ENCODE data around the gene KIAA0930.

The KIAA0930 gene

GRCh38 chr22:45210991-45211390 is 29.7 kb downstream of the KIAA0930 start:
- DNase-seq: no peak
- peaks cover 52% of the 10 kb centered on the region for H3K4me1 ChIP-seq (ENCODE audit: control insufficient read depth, insufficient read depth, low read depth, low read length)
- H3K4ac ChIP-seq (ENCODE audit: low read depth in 1 of 2, low read length in 2 of 2): peak overlapping the region in 1 of 2 experiments; percentile 43
- H2BK5ac ChIP-seq (ENCODE audit: low read depth, low read length, poor library complexity, severe bottlenecking): no peak overlapping the region
- no peak overlapping the region for H3K27ac ChIP-seq (ENCODE audit: low read length, poor library complexity, severe bottlenecking)
- H2AK5ac ChIP-seq (ENCODE audit: low read length, severe bottlenecking): peak overlapping the region; percentile 83
- no peaks in the 10 kb centered on the region for H3K9me3 ChIP-seq (ENCODE audit: control insufficient read depth, low read length)
- peak overlapping the region in 1 of 2 experiments; percentile 88 for H2BK12ac ChIP-seq (ENCODE audit: low read length in 2 of 2)
- peak overlapping the region; percentile 90 for H3K9ac ChIP-seq (ENCODE audit: low read length)
- no peak overlapping the region for H4K91ac ChIP-seq (ENCODE audit: low read length)
- no peak overlapping the region for H3K4me2 ChIP-seq (ENCODE audit: low read length, poor library complexity, severe bottlenecking)
- H3K36me3 ChIP-seq (ENCODE audit: control insufficient read depth in 1 of 2, insufficient read depth in 2 of 2, low read depth in 1 of 2, low read length in 2 of 2): peaks cover 9 to 14% of the 10 kb centered on the region in 2 experiments
- no peak overlapping the region for H2BK120ac ChIP-seq (ENCODE audit: low read depth, low read length)
- 89% methylated on average over 8 of the region's 8 CpGs for WGBS
- peak overlapping the region; percentile 13 for H2BK15ac ChIP-seq (ENCODE audit: low read depth, poor library complexity, severe bottlenecking)
- peaks cover 26% of the 10 kb centered on the region for H3K79me1 ChIP-seq (replicated peaks; ENCODE audit: low read length, poor library complexity, severe bottlenecking)
- H3K4me3 ChIP-seq (ENCODE audit: insufficient read depth in 1 of 2, low read depth in 1 of 2, low read length in 2 of 2): peak overlapping the region in 1 of 2 experiments; percentile 78
- H4K8ac ChIP-seq (ENCODE audit: low read length): peak overlapping the region; percentile 56
- H3K27me3 ChIP-seq (ENCODE audit: control insufficient read depth in 1 of 2, insufficient read depth in 1 of 2, low read length in 2 of 2): no peaks in the 10 kb centered on the region
- H3K23ac ChIP-seq (ENCODE audit: low read length in 2 of 2): no peak overlapping the region
- peak overlapping the region; percentile 76 to 95 for H3K18ac ChIP-seq (ENCODE audit: low read depth in 1 of 2, low read length in 2 of 2)
- no peak overlapping the region for H3K14ac ChIP-seq (ENCODE audit: low read length in 2 of 2)
- H2AFZ ChIP-seq (ENCODE audit: low read depth, low read length): no peak overlapping the region

DNA sequence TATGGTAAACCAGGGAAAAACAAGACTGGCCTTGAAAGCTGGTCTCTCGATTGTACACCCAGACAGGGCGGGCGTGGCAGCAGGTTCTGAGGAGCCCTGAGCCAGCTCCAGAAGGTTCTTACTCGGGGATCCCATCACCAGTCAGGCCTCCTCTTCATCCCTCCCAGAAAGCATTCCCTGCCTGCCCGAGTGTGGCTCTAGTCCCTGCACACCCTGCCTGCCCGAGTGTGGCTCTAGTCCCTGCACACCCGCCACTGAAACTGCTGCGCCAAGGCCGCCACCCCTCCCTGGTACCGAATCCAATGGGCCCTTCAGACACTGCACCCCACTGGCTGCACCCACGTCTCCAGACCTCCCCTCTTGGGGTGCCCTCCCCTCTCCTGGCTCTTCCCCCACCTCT is 30.1 kb downstream of the KIAA0930 start:
- Histone ChIP-seq H3K4me3 (ENCODE audit: insufficient read depth in 1 of 2, low read depth in 1 of 2, low read length in 2 of 2) (peak overlapping the region in 1 of 2 experiments; percentile 78), H3K4me2 (ENCODE audit: low read length, poor library complexity, severe bottlenecking) (no peak overlapping the region), H4K8ac (ENCODE audit: low read length) (no peak overlapping the region), H3K27me3 (ENCODE audit: control insufficient read depth in 1 of 2, insufficient read depth in 1 of 2, low read length in 2 of 2) (no peaks in the 10 kb centered on the region), H3K18ac (ENCODE audit: low read depth in 1 of 2, low read length in 2 of 2) (peak overlapping the region; percentile 49 to 76), H3K79me1 (replicated peaks; ENCODE audit: low read length, poor library complexity, severe bottlenecking) (peaks cover 26% of the 10 kb centered on the region), H3K36me3 (ENCODE audit: control insufficient read depth in 1 of 2, insufficient read depth in 2 of 2, low read depth in 1 of 2, low read length in 2 of 2) (peaks cover 9 to 17% of the 10 kb centered on the region in 2 experiments), H3K23ac (ENCODE audit: low read length in 2 of 2) (no peak overlapping the region), H3K4ac (ENCODE audit: low read depth in 1 of 2, low read length in 2 of 2) (peak overlapping the region; percentile 43 to 70), H2BK15ac (ENCODE audit: low read depth, poor library complexity, severe bottlenecking) (peak overlapping the region; percentile 60), H3K14ac (ENCODE audit: low read length in 2 of 2) (peak overlapping the region in 1 of 2 experiments; percentile 90), H2AK5ac (ENCODE audit: low read length, severe bottlenecking) (peak overlapping the region; percentile 9), H4K91ac (ENCODE audit: low read length) (no peak overlapping the region), H3K27ac (ENCODE audit: low read length, poor library complexity, severe bottlenecking) (no peak overlapping the region), H3K9me3 (ENCODE audit: control insufficient read depth, low read length) (no peaks in the 10 kb centered on the region), H2BK12ac (ENCODE audit: low read length in 2 of 2) (peak overlapping the region; percentile 14 to 88), H3K9ac (ENCODE audit: low read length) (peak overlapping the region; percentile 90), H2AFZ (ENCODE audit: low read depth, low read length) (no peak overlapping the region), H3K4me1 (ENCODE audit: control insufficient read depth, insufficient read depth, low read depth, low read length) (peaks cover 52% of the 10 kb centered on the region), H2BK5ac (ENCODE audit: low read depth, low read length, poor library complexity, severe bottlenecking) (no peak overlapping the region), H2BK120ac (ENCODE audit: low read depth, low read length) (no peak overlapping the region)
- 89% methylated on average over 11 of the region's 11 CpGs for WGBS
- DNase-seq: no peak

GRCh38 chr22:45210174-45210573 is 30.5 kb downstream of the KIAA0930 start:
- no peak overlapping the region for H2BK120ac ChIP-seq (ENCODE audit: low read depth, low read length)
- H2AK5ac ChIP-seq (ENCODE audit: low read length, severe bottlenecking): peak overlapping the region; percentile 9
- WGBS: 96% methylated on average over 7 of the region's 7 CpGs
- peaks cover 12 to 21% of the 10 kb centered on the region in 2 experiments for H3K36me3 ChIP-seq (ENCODE audit: control insufficient read depth in 1 of 2, insufficient read depth in 2 of 2, low read depth in 1 of 2, low read length in 2 of 2)
- peak overlapping the region in 1 of 2 experiments; percentile 66 for H3K14ac ChIP-seq (ENCODE audit: low read length in 2 of 2)
- H3K4ac ChIP-seq (ENCODE audit: low read depth in 1 of 2, low read length in 2 of 2): peak overlapping the region; percentile 33 to 52
- peak overlapping the region; percentile 60 for H2BK15ac ChIP-seq (ENCODE audit: low read depth, poor library complexity, severe bottlenecking)
- peak overlapping the region; percentile 43 for H4K91ac ChIP-seq (ENCODE audit: low read length)
- H4K8ac ChIP-seq (ENCODE audit: low read length): no peak overlapping the region
- peak overlapping the region; percentile 90 for H3K9ac ChIP-seq (ENCODE audit: low read length)
- H3K79me1 ChIP-seq (replicated peaks; ENCODE audit: low read length, poor library complexity, severe bottlenecking): peaks cover 26% of the 10 kb centered on the region
- H3K23ac ChIP-seq (ENCODE audit: low read length in 2 of 2): no peak overlapping the region
- H3K18ac ChIP-seq (ENCODE audit: low read depth in 1 of 2, low read length in 2 of 2): peak overlapping the region in 1 of 2 experiments; percentile 49
- H3K4me2 ChIP-seq (ENCODE audit: low read length, poor library complexity, severe bottlenecking): no peak overlapping the region
- no peaks in the 10 kb centered on the region for H3K9me3 ChIP-seq (ENCODE audit: control insufficient read depth, low read length)
- H2BK12ac ChIP-seq (ENCODE audit: low read length in 2 of 2): peak overlapping the region; percentile 14 to 66
- H3K4me3 ChIP-seq (ENCODE audit: insufficient read depth in 1 of 2, low read depth in 1 of 2, low read length in 2 of 2): peak overlapping the region in 1 of 2 experiments; percentile 78
- H3K4me1 ChIP-seq (ENCODE audit: control insufficient read depth, insufficient read depth, low read depth, low read length): peaks cover 52% of the 10 kb centered on the region
- H2AFZ ChIP-seq (ENCODE audit: low read depth, low read length): no peak overlapping the region
- no peak overlapping the region for H2BK5ac ChIP-seq (ENCODE audit: low read depth, low read length, poor library complexity, severe bottlenecking)
- H3K27me3 ChIP-seq (ENCODE audit: control insufficient read depth in 1 of 2, insufficient read depth in 1 of 2, low read length in 2 of 2): no peaks in the 10 kb centered on the region
- no peak overlapping the region for H3K27ac ChIP-seq (ENCODE audit: low read length, poor library complexity, severe bottlenecking)
- DNase-seq: no peak

DNA sequence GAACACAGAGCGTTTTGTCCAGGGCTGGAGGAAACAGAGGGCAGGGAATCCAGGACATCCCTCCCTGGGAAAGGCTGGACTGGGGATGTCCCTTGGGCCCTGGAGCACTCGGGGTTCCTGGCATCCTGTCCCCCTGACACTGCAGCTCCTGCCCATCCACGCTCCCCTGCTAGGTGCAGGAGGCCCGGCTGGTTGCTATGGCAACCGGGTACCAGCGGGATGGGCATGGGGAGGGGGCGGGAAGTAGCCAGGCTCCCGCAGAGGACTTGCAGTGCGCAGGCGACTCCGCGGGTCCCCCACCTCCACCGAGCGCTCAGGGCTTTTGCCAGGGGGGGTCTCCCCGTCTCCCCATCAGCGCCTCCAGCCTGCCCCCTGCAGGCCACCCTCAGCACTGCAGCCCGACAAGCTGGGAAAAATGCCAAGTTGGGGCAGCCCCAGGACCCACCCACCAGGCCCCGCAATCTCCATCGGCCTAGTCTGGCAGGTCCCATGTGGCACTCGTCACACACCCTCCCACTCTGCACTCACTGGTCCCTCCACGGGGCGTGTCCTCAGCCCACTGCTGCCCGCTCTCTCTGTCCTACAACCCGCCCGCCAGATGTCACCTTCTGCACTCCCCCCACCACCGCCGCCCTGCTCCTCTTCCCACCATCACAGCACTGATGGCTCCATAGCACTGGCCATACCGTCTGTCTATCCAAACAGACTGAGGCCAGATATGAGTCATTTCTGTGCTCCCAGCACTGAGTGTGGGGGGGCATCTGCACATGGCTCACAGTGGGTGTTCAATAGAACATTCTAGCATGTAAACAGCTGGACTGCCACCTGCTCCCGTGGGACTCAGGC is 31.5 kb downstream of the KIAA0930 start:
- Histone ChIP-seq H2BK5ac (ENCODE audit: low read depth, low read length, poor library complexity, severe bottlenecking) (no peak overlapping the region), H3K4ac (ENCODE audit: low read depth in 1 of 2, low read length in 2 of 2) (no peak overlapping the region), H2BK12ac (ENCODE audit: low read length in 2 of 2) (peak overlapping the region; percentile 9 to 49), H3K18ac (ENCODE audit: low read depth in 1 of 2, low read length in 2 of 2) (peak overlapping the region in 1 of 2 experiments; percentile 71), H3K79me1 (replicated peaks; ENCODE audit: low read length, poor library complexity, severe bottlenecking) (peaks cover 21% of the 10 kb centered on the region), H3K27ac (ENCODE audit: low read length, poor library complexity, severe bottlenecking) (no peak overlapping the region), H3K4me1 (ENCODE audit: control insufficient read depth, insufficient read depth, low read depth, low read length) (peaks cover 52% of the 10 kb centered on the region), H3K4me2 (ENCODE audit: low read length, poor library complexity, severe bottlenecking) (no peak overlapping the region), H4K8ac (ENCODE audit: low read length) (no peak overlapping the region), H3K23ac (ENCODE audit: low read length in 2 of 2) (no peak overlapping the region), H3K9me3 (ENCODE audit: control insufficient read depth, low read length) (no peaks in the 10 kb centered on the region), H2AFZ (ENCODE audit: low read depth, low read length) (no peak overlapping the region), H4K91ac (ENCODE audit: low read length) (no peak overlapping the region), H3K36me3 (ENCODE audit: control insufficient read depth in 1 of 2, insufficient read depth in 2 of 2, low read depth in 1 of 2, low read length in 2 of 2) (peaks cover 19 to 31% of the 10 kb centered on the region in 2 experiments), H3K27me3 (ENCODE audit: control insufficient read depth in 1 of 2, insufficient read depth in 1 of 2, low read length in 2 of 2) (no peaks in the 10 kb centered on the region), H3K14ac (ENCODE audit: low read length in 2 of 2) (peak overlapping the region in 1 of 2 experiments; percentile 46), H3K4me3 (ENCODE audit: insufficient read depth in 1 of 2, low read depth in 1 of 2, low read length in 2 of 2) (no peak overlapping the region), H2BK120ac (ENCODE audit: low read depth, low read length) (no peak overlapping the region), H2BK15ac (ENCODE audit: low read depth, poor library complexity, severe bottlenecking) (no peak overlapping the region), H2AK5ac (ENCODE audit: low read length, severe bottlenecking) (no peak overlapping the region), H3K9ac (ENCODE audit: low read length) (peak overlapping the region; percentile 90)
- 45% methylated on average over 29 of the region's 29 CpGs for WGBS
- peak; percentile 92 for DNase-seq

Data from mesenchymal stem cell (in vitro differentiated cells and primary cell).